IMR-90 (cell line): Measurements from ENCODE around the gene GJA5. TPM values are rescaled to one million over a fixed set of nuclear protein-coding genes. Genes with fewer than 3 reads are reported as not detected.

Experiments used
- polyA plus RNA-seq, 3 experiments: library from polyadenylated mRNA; depleted of rRNA; stranded (reverse); fragments of >200 nt; gene quantifications; 2 replicates each; pipeline ENCODE4 v1.2.3, GENCODE V29; 2012; ENCODE audit warnings: low replicate concordance in 1 of 3
- total RNA-seq: library from RNA; depleted of rRNA; stranded (reverse); fragments of >200 nt; gene quantifications from 2 replicates; pipeline ENCODE4 v1.2.3, GENCODE V29; 2012; rRNA removed

The GJA5 gene
- total and polyA plus RNA-seq, 2 of the 4 experiments (the other 2 are of a cell fraction), result not detected

Other genes with a start within 250 kb of the GJA5 start
- 3.6 and 5.0 TPM in 2 replicates for gene BCL9, start 219.1 kb downstream of the GJA5 start, total RNA-seq
- gene BCL9, start 219.1 kb downstream of the GJA5 start, polyA plus RNA-seq (2012; rRNA removed), result 10.5 and 12.4 TPM in 2 replicates
- 2.5 and 3.6 TPM in 2 replicates for gene ACP6, start 90.1 kb downstream of the GJA5 start, total RNA-seq
- 8.2 and 8.8 TPM in 2 replicates for gene ACP6, start 90.1 kb downstream of the GJA5 start, polyA plus RNA-seq (2012; rRNA removed)
- not detected in 2 replicates for gene GJA8, start 142.2 kb upstream of the GJA5 start, total RNA-seq
- not detected in 2 replicates for gene GJA8, start 142.2 kb upstream of the GJA5 start, polyA plus RNA-seq (2012; rRNA removed)
- 13.1 and 17.5 TPM in 2 replicates for gene GPR89B, start 167.8 kb upstream of the GJA5 start, total RNA-seq
- gene GPR89B, start 167.8 kb upstream of the GJA5 start, polyA plus RNA-seq (2012; rRNA removed), result 7.1 and 9.4 TPM in 2 replicates